Jurkat, Clone E6-1 (cell line): Measurements from ENCODE around the gene ZNF45.
"Not testable (repeated sequence)": the region's sequence is repeated elsewhere in the genome, so short reads cannot be mapped to it uniquely, and the experiment has no call there.

ENCODE experiments used
- DNase-seq: peaks from one replicate; pipeline ENCODE4 v3.0.0-alpha.2; 2011; ENCODE audit warnings: low read depth, low spot score
- H3K4me3 ChIP-seq: 2 replicates; pipeline ENCODE4 v1.5.1; 2011; ENCODE audit warnings: mild to moderate bottlenecking, low read length, control low read depth, moderate library complexity

ZNF45 gene

DNA sequence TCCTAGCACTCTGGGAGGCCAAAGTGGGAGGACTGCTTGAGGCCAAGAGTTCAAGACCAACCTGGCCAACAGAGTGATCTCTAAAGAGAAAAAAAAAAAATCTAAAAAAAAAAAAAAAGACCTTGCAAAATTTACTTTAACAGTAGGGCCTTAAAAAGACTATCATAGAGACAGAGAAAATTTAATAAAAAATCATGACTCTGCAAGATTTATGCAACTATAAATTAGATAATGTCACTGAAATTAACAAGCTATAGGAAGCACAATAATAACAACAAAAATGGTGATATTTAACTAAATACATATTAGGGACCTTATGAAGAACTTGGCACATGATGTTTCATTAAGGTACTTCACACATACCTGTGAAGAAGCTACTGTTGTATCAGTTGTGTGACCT, 11.2 kb downstream of the ZNF45 start:
- no peak overlapping the region for H3K4me3 ChIP-seq
- DNase-seq, result no peak

DNA sequence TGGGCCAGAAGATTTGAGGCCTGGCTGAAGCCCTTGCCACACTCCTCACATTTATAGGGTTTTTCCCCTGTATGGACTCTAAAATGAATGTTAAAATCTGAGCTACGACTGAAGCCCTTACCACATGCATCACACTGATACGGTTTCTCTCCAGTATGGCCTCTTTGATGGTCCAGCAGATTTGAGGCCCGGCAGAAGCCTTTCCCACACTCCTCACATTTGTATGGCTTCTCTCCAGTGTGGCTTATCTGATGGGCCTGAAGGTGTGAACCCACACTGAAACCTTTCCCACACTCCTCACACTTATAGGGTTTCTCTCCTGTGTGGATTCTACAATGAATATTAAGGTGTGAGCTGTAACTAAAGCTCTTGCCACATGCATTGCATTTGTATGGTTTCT, 21.0 kb downstream of the ZNF45 start:
- H3K4me3 ChIP-seq, result no peak overlapping the region
- no peak for DNase-seq

DNA sequence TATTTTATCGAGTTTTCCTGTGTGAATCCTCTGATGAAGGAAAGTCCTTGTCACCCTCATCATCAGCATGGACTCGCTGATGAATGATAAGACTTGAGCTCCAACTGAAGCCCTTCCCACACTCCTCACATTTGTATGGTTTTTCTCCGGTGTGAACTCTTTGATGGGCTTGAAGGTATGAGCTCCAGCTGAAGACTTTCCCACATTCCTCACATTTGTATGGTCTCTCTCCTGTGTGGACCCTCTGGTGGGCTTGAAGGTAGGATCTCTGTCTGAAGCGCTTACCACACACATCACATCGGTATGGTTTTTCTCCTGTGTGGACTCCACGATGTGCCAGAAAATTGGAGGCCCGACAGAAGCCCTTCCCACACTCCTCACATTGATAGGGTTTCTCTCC, 21.7 kb downstream of the ZNF45 start:
- H3K4me3 ChIP-seq, result no peak overlapping the region
- DNase-seq, result no peak

DNA sequence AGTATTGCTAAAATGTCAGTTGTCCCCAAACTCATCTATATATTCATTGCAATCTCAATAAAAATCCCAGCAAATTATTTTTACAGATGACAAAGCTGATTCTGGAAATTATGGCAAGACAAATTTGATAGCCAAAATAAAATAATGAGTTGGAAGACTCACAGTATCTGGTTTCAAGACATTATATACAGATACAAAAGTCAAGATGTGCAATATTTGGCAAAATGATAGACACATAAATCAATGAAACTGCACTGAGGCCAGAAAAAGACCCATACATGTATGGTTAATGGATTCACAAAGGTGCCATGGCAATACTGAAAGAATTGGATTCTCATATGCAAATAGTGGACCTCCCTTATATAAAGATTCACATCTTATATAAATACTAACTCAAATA, 24.2 kb downstream of the ZNF45 start:
- DNase-seq, result no peak
- H3K4me3 ChIP-seq, result no peak overlapping the region

DNA sequence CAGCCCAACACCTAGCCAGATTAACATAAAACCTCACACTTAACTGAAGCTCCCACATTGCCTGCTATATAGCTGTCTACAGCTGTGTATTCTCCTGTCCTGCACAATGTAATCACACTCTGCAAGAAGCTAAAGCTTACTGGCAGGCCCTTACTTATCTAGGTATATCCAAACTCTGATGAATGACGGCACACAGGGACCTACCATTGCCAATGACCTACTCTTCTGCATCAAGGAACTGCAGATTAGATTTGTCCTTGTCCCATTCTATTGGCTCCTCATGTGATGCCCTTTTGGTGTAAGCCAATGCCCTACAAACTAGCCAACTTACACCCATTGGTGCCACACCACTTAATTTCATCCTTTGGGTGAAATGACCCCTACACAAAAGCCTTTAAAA, 26.4 kb downstream of the ZNF45 start:
- DNase-seq, result no peak
- H3K4me3 ChIP-seq, result no peak overlapping the region

DNA sequence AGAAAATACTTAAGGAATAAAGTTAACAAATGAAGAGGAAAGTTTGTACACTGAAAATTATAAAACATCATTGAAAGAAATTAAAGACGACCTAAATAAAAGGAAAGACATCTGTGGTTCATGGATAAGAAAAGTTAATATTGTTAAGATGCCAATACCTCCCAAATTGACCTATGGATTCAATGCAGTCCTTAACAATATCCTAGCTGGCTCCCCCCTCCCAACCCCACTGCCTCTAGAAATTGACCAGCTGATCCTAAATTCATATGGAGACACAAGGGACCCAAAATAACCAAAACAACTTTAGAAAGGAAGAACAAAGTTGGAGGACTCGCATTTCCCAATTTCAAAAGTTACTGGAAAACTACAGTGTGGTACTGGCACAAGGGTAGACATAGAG, 28.3 kb downstream of the ZNF45 start:
- DNase-seq, result no peak
- no peak overlapping the region for H3K4me3 ChIP-seq

DNA sequence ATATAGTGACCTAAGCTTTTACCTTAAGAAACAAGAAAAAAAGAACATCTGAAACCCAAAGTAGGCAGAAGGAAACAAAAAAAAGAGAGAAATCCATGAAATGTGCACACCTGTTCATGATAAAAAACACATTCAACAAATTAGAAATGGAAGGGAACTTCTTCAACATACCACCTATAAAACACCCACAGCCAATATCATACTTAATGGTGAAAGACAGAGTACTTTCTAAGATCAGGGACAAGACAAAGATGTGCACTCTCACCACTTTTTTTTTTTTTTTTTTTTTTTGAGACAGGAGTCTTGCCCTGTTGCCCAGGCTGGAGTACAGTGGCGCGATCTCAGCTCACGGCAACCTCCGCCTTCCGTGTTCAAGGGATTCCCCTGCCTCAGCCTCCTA, 29.2 kb downstream of the ZNF45 start:
- no peak for DNase-seq
- no peak overlapping the region for H3K4me3 ChIP-seq

DNA sequence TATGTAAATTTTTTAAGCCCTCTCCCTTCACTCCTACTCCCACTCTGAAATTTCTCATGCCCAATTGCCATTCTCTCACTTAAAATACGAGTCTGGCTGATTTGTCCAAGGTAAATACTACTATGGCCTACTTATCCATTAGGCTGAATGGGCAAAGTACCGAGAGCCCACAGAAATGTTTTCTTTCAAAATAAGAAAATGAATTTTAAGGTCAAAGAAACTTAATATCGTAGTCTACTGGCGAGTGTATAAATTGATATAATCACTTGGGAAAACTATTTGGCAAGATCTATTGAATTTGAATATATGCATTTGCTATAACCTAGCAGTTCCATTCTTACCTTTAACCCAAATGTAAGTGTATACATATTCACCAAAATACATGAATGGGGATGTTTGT, 32.7 kb downstream of the ZNF45 start:
- H3K4me3 ChIP-seq, result no peak overlapping the region

DNA sequence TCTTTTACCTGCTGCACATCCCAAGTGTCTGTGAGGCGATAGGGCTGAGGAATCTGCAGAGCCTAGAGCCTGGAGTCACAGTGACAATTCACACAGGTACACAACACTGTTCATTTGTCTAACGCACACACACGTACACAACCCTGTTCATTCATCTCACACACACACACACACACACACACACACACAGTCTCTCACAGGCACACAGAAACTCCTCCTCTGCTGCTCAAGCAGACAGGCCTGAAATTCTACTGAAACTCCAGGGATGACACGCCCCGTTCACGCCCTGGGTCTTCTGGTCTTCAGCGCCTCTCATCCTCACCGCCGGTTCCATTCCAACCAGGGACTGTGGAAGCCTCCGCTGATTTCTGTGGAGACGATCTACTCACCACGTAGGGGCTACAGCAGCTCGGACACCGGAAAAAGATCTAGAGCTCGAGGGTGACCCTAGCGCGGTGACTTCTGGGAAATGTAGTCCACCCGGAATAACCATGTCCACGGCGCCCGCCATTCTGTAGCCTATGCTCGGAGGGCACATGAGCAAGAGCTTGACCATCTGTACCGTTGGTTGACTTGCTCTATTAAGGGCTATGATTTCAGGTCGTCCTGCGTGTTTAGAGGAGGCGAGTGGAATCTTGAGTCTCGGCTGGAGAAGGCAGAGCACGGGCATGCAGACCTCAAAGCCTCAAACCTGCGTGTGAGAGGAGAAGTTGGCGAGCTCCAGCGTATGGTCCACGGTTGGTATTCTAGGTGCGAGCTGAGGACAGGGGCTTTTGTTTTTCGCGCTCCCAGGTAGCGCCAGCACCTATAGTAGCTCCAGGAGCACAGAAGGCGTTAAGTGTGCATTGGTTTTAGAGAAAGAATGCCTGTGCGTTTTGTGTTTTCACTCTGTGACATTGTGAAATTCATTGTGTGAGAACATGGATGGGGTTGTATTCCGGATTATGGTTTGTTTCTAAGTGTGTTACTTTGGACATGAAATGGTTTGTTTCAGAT, 33.4 kb downstream of the ZNF45 start:
- no peak overlapping the region for H3K4me3 ChIP-seq
- no peak for DNase-seq

More for the DNA sequence above, 32.7 kb downstream of the ZNF45 start:
- no peak for DNase-seq

DNA sequence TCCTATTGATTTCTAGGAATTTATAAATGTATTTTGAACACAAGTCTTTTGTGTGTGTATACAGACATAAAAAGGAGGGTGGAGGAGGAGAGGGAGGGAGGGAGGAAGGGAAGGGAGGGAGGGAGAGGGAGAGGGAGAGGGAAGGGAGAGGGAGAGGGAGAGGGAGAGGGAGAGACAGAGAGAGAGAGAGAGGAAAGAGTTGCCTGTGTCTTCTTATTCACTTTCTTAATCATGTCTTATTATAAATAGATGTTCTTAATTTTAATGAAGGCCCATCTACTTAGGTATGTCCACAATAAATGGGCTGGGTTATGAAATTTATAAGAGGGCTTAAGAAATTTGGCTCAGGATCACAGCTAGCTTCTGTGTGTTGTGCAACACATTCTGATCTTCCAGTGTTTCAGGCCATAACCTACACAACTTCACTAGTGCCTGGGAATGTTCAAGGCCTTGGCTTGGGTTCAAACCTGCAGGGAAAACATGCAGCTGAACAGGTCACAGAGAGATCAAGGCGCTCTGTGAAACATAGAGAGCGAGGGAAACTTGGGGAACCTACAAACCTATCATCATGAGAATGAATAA, 39.3 kb downstream of the ZNF45 start:
- no peak overlapping the region for H3K4me3 ChIP-seq
- DNase-seq, result no peak

DNA sequence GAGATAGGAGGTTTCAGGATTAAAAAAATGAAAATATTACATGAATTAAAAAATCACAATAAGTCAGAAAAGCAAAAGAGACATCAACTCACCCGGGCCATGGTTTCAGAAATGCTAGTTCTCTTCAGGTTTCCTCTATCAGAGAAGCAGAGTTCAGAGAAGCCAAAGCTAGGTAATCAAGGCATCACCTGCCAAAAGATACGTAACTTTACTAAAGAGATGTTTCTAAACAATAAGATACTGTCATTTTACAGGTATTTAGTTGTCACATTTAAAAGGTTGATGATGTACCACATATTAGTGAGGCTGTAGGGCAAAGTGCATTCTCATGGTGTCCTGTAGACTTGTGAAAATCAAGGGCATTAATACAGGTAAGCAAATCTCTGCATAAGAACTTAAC, 51.2 kb downstream of the ZNF45 start, which contains the start of gene ZNF404:
Gene ZNF404, minus strand, starts transcription at position 101 of the 400 bp plus-strand sequence.
- DNase-seq, result no peak
- no peak within 1 kb of the TSS for H3K4me3 ChIP-seq

DNA sequence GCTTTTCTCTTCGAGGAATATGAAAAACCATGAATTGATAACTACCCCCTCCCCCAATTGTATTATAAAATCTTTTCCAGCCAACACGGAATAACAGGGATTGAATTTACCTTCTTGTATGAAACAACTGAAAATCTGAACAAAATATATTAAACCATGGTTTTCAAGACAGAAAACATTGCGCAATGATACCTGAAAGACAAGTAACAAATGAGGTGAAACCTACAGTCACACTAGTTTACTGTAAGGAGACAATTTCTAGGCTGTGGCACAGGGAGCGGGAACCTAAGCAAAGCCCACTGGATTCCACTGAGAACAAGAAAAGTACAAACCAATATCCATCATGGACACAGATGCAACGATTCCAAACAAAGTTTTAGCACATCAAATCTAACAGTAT, 54.6 kb downstream of the ZNF45 start:
- no peak for DNase-seq
- H3K4me3 ChIP-seq, result no peak overlapping the region

DNA sequence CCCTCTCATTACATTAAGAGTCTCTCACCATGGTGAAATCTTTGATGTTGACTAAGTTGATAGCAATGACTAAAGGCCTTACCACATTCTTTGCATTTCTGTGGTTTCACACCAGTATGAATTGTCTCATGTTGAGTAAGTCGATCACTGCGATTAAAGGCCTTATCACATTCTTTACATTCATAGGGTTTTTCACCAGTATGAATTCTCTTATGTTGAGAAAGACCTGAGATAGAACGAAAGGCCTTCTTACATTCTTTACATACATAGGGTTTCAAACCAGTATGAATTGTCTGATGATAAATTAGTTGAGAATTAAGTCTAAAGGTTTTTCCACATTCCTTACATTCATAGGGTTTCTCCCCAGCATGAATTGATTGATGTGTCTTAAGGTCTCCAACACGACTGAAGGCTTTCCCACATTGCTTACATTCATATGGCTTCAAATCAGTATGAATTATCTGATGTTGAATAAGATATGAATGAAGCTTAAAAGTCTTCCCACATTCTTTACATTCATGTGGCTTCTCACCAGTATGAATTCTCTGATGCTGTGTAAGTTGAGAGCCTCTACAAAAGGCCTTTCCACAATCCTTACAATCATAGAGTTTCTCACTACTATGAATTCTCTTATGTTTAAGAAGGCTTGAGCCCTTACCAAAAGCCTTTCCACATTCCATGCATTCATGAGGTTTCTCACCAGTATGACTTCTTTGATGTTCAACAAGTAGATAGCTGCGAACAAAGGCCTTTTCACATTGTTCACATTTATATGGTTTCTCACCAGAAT, 62.3 kb downstream of the ZNF45 start:
- no peak overlapping the region for H3K4me3 ChIP-seq
- DNase-seq, result no peak

DNA sequence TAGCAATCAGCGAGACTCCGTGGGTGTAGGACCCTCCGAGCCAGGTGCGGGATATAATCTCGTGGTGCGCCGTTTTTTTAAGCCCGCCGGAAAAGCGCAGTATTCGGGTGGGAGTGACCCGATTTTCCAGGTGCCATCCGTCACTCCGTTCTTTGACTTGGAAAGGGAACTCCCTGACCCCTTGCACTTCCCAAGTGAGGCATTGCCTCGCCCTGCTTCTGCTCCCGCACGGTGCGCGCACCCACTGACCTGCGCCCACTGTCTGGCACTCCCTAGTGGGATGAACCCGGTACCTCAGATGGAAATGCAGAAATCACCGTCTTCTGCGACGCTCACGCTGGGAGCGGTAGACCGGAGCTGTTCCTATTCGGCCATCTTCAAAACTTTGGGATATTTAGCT, 68.2 kb downstream of the ZNF45 start:
- not testable (repeated sequence) for H3K4me3 ChIP-seq, DNase-seq
